WTC11 (cell line): Measurements from ENCODE around the gene SLC44A3. TPM values are rescaled to one million over a fixed set of nuclear protein-coding genes. Genes with fewer than 3 reads are reported as not detected.
"Not testable (repeated sequence)": the region's sequence is repeated elsewhere in the genome, so short reads cannot be mapped to it uniquely, and the experiment has no call there.

ENCODE experiments used
- ATAC-seq: fragments of 200-7000 bp; cut with Tn5 transposase; 2 replicates; pipeline ENCODE4 v1.10.0; 2021; ENCODE audit warnings: mild to moderate bottlenecking, moderate library complexity
- CTCF ChIA-PET: fragments of 300-600 bp; sonication (Branson Sonifier 250); formaldehyde crosslinking; loops from one replicate; lab custom pipeline; 2021; ENCODE audit warnings: antibody characterized with exemption; lab: Charles Lee
- POLR2A ChIA-PET: fragments of 350-600 bp; sonication (Branson Sonifier 250); formaldehyde crosslinking; loops from one replicate; lab custom pipeline; 2021; ENCODE audit warnings: antibody characterized with exemption; lab: Charles Lee
- DNase-seq: peaks from one replicate; pipeline ENCODE4 v3.0.0; 2021; ENCODE audit warnings: low spot score
- H3K27ac Mint-ChIP-seq: 2 replicates; pipeline ENCODE4 v1.8.0; 2021; ENCODE audit warnings: mixed read lengths
- H3K27me3 Mint-ChIP-seq: 2 replicates; pipeline ENCODE4 v1.8.0; 2021; ENCODE audit warnings: low read depth, mild to moderate bottlenecking, moderate library complexity, mixed read lengths
- H3K36me3 Mint-ChIP-seq: 2 replicates; pipeline ENCODE4 v1.8.0; 2021; ENCODE audit warnings: mixed read lengths
- H3K4me1 Mint-ChIP-seq: 2 replicates; pipeline ENCODE4 v1.8.0; 2022; ENCODE audit warnings: mixed read lengths
- H3K4me3 Mint-ChIP-seq: 2 replicates; pipeline ENCODE4 v1.8.0; 2021; ENCODE audit warnings: mild to moderate bottlenecking, moderate library complexity, mixed read lengths
- H3K9me3 Mint-ChIP-seq: 2 replicates; pipeline ENCODE4 v1.8.0; 2021; ENCODE audit warnings: mixed read lengths
- ARID4B ChIP-seq: sonication (generic); formaldehyde crosslinking; IDR thresholded peaks from 2 replicates; pipeline ENCODE4 v1.8.0; 2023; ENCODE audit warnings: missing genetic modification reagents, mild to moderate bottlenecking, borderline replicate concordance
- ATF6 ChIP-seq: sonication (generic); formaldehyde crosslinking; IDR thresholded peaks from 2 replicates; pipeline ENCODE4 v1.8.1; 2023; ENCODE audit warnings: mild to moderate bottlenecking, missing genetic modification reagents
- CREB1 ChIP-seq: sonication (generic); formaldehyde crosslinking; IDR thresholded peaks from 2 replicates; pipeline ENCODE4 v1.8.0; 2023; ENCODE audit warnings: mild to moderate bottlenecking, missing genetic modification reagents
- ELF4 ChIP-seq: sonication (generic); formaldehyde crosslinking; IDR thresholded peaks from 2 replicates; pipeline ENCODE4 v1.8.1; 2022; ENCODE audit warnings: low read depth, mild to moderate bottlenecking, moderate library complexity, missing genetic modification reagents
- FOXK1 ChIP-seq: sonication (generic); formaldehyde crosslinking; IDR thresholded peaks from 2 replicates; pipeline ENCODE4 v1.8.0; 2022; ENCODE audit warnings: mild to moderate bottlenecking, moderate library complexity, missing genetic modification reagents
- GABPB1 ChIP-seq: sonication (generic); formaldehyde crosslinking; IDR thresholded peaks from 2 replicates; pipeline ENCODE4 v1.8.1; 2023; ENCODE audit warnings: mild to moderate bottlenecking, missing genetic modification reagents
- GTF2I ChIP-seq: fragments of 250-450 bp; sonication (Bioruptor Pico); conservative IDR thresholded peaks from 2 replicates; pipeline ENCODE4 v1.4.0; 2021; ENCODE audit warnings: mild to moderate bottlenecking
- JAZF1 ChIP-seq: fragments of 250-450 bp; sonication (Bioruptor Pico); IDR thresholded peaks from 2 replicates; pipeline ENCODE4 v1.9.0; 2021; ENCODE audit warnings: moderate library complexity, mild to moderate bottlenecking, inconsistent platforms
- NFE2L1 ChIP-seq: sonication (generic); formaldehyde crosslinking; IDR thresholded peaks from 2 replicates; pipeline ENCODE4 v1.8.1; 2023; ENCODE audit warnings: missing genetic modification reagents
- NR1H2 ChIP-seq: sonication (generic); formaldehyde crosslinking; IDR thresholded peaks from 2 replicates; pipeline ENCODE4 v1.9.0; 2021; ENCODE audit warnings: mild to moderate bottlenecking, moderate library complexity, missing genetic modification reagents
- RELA ChIP-seq: sonication (generic); formaldehyde crosslinking; IDR thresholded peaks from 2 replicates; pipeline ENCODE4 v1.8.1; 2022; ENCODE audit warnings: missing genetic modification reagents, mild to moderate bottlenecking, borderline replicate concordance
- TEAD1 ChIP-seq: sonication (generic); formaldehyde crosslinking; IDR thresholded peaks from 2 replicates; pipeline ENCODE4 v1.8.0; 2022; ENCODE audit warnings: mild to moderate bottlenecking, missing genetic modification reagents
- USF2 ChIP-seq: sonication (generic); formaldehyde crosslinking; IDR thresholded peaks from 2 replicates; pipeline ENCODE4 v1.8.1; 2023; ENCODE audit warnings: mild to moderate bottlenecking, missing genetic modification reagents, moderate library complexity
- total RNA-seq: library from RNA; stranded (reverse); gene quantifications from 3 replicates; pipeline ENCODE4 v1.2.3, GENCODE V29; 2021
- TF ChIP-seq, protein P1 (sequence below): sonication (generic); formaldehyde crosslinking; IDR thresholded peaks from 2 replicates; pipeline ENCODE4 v1.8.0; 2022; ENCODE audit warnings: mild to moderate bottlenecking, missing genetic modification reagents
- TF ChIP-seq, protein P2 (sequence below): sonication (generic); formaldehyde crosslinking; IDR thresholded peaks from 2 replicates; pipeline ENCODE4 v1.8.0; 2023; ENCODE audit warnings: missing genetic modification reagents
- TF ChIP-seq, protein P3 (sequence below): sonication (generic); formaldehyde crosslinking; IDR thresholded peaks from 2 replicates; pipeline ENCODE4 v1.8.1; 2022; ENCODE audit warnings: mild to moderate bottlenecking, missing genetic modification reagents, moderate library complexity, borderline replicate concordance

Gene SLC44A3
- total RNA-seq, 1 experiment from 2014 or later, result 4.7 TPM

DNA sequence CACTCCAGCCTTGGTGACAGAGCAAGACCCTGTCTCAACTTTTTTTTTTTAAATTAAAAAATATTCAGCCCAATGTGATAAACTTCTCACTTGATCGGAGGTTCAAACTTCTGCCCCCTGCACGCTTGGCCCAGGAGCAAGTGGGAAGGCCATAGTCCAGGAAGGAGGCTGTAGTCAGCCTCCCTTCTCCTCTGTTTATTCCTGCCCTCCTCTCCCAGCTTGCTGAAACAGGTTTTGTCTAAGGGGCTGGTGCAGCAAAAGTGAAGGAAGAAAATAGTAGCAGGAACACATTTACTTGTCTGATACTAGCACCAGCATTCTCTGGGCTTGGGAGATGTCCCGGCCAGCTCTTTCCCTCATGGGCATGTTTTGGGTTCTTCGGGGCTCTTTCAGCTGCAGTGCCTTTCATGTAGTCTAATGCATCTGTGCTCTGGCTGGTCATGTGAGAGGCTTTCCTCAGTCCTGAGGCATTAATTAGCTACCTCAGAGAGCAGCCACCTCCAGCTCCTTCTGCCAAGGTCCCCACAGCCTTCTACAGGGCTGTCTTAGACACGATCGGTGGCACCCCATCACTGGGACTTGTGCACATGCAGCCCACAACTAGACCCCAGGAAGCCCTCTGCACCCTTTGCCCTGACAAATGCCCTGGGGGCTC is 12.9 kb downstream of the SLC44A3 start (continued):
- TF ChIP-seq USF2 (CRISPR knock-in tag) (no peak), NR1H2 (CRISPR knock-in tag) (no peak), ARID4B (CRISPR knock-in tag) (no peak), FOXK1 (CRISPR knock-in tag) (no peak), JAZF1 (CRISPR knock-in tag) (no peak)

DNA sequence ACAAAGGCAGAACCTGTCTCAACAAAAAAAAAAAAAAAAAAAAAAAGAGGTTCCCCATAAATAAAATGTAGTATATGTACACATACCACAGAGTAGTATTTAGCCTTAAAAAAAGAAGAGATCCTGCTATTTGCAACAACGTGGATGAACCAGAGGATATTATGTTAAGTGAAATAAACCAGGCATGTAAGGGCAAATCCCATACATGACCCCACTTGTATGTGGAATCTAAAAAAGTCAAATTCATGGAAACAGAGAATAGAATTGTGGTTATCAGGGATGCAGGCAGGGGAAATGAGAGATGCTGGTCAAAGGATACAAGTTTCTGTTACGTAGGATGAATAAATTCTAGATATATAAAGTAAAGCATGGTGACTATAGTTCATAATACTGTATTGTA is 16.7 kb downstream of the SLC44A3 start:
- Mint-ChIP-seq H3K27me3 (no peaks in the 10 kb centered on the region), H3K4me1 (peaks cover 4% of the 10 kb centered on the region; the same call in 1 of the 2 replicates), H3K4me3 (no peak overlapping the region), H3K27ac (peak overlapping the region; percentile 59; the same call in 1 of the 2 replicates), H3K9me3 (no peaks in the 10 kb centered on the region), H3K36me3 (no peaks in the 10 kb centered on the region)
- ChIA-PET CTCF (interaction anchor here (1.2 kb wide), 1 partner anchor 18 kb away, joined by 3 read pairs; no protein-coding TSS in a partner anchor), POLR2A (no interaction called here)
- ATAC-seq, result no peak
- no peak for DNase-seq
- TF ChIP-seq ATF6 (no peak), GTF2I (CRISPR knock-in tag) (no peak), RELA (CRISPR knock-in tag) (no peak), TEAD1 (CRISPR knock-in tag) (no peak), GABPB1 (CRISPR knock-in tag) (no peak), NFE2L1 (CRISPR knock-in tag) (no peak), CREB1 (CRISPR knock-in tag) (no peak), ELF4 (CRISPR knock-in tag) (no peak)
- TF ChIP-seq, protein P1, sequence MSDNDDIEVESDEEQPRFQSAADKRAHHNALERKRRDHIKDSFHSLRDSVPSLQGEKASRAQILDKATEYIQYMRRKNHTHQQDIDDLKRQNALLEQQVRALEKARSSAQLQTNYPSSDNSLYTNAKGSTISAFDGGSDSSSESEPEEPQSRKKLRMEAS (CRISPR knock-in tag), result no peak
- TF ChIP-seq, protein P2, sequence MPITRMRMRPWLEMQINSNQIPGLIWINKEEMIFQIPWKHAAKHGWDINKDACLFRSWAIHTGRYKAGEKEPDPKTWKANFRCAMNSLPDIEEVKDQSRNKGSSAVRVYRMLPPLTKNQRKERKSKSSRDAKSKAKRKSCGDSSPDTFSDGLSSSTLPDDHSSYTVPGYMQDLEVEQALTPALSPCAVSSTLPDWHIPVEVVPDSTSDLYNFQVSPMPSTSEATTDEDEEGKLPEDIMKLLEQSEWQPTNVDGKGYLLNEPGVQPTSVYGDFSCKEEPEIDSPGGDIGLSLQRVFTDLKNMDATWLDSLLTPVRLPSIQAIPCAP (CRISPR knock-in tag), result no peak
- TF ChIP-seq, protein P3, sequence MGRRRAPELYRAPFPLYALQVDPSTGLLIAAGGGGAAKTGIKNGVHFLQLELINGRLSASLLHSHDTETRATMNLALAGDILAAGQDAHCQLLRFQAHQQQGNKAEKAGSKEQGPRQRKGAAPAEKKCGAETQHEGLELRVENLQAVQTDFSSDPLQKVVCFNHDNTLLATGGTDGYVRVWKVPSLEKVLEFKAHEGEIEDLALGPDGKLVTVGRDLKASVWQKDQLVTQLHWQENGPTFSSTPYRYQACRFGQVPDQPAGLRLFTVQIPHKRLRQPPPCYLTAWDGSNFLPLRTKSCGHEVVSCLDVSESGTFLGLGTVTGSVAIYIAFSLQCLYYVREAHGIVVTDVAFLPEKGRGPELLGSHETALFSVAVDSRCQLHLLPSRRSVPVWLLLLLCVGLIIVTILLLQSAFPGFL (CRISPR knock-in tag), result no peak

DNA sequence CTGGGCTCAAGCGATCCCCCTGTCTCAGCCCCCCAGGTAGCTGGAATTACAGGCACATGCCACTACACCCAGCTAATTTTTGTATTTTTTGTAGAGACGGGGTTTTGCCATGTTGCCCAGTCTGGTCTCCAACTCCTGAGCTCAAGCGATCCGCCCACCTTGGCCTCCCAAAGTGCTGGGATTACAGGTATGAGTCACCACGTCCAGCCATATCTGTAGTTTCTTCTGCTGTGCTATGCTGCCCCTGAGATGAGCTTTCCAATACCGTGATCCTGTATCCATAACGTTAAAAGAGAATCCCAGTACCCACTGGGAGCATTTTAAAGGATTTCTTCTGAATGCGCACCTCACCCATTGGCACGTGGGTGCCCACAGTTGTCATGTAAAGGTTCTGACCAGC is 20.2 kb downstream of the SLC44A3 start:
- CTCF ChIA-PET, result interaction anchor here (2.6 kb wide), 1 partner anchor 14 kb away, joined by 10 read pairs; no protein-coding TSS in a partner anchor
- H3K36me3 Mint-ChIP-seq, H3K9me3 Mint-ChIP-seq, ATAC-seq, H3K27me3 Mint-ChIP-seq, POLR2A ChIA-PET, DNase-seq, H3K4me3 Mint-ChIP-seq, H3K27ac Mint-ChIP-seq, H3K4me1 Mint-ChIP-seq: not testable (repeated sequence)
